HG02970 (cell line): ENCODE results near the gene ADAM17.
"Not testable (repeated sequence)": the region's sequence is repeated elsewhere in the genome, so short reads cannot be mapped to it uniquely, and the experiment has no call there.

Experiments used
- ATAC-seq: cut with Tn5 transposase; IDR thresholded peaks from one replicate; pipeline ENCODE4 v1.9.1; 2021; ENCODE audit warnings: mild to moderate bottlenecking, moderate library complexity, moderate number of reproducible peaks; ENCODE audit not compliant: unreplicated experiment, low FRiP score

ADAM17 gene

GRCh38 chr2:9570182-9571060 lies 14.8 kb upstream of the ADAM17 start:
- ATAC-seq, result no peak

- no peak for ATAC-seq
Observed at GRCh38 chr2:9565436-9566153, 10.0 kb upstream of the ADAM17 start.

- no peak for ATAC-seq
Observed at GRCh38 chr2:9560628-9561027, 5.0 kb upstream of the ADAM17 start.

DNA sequence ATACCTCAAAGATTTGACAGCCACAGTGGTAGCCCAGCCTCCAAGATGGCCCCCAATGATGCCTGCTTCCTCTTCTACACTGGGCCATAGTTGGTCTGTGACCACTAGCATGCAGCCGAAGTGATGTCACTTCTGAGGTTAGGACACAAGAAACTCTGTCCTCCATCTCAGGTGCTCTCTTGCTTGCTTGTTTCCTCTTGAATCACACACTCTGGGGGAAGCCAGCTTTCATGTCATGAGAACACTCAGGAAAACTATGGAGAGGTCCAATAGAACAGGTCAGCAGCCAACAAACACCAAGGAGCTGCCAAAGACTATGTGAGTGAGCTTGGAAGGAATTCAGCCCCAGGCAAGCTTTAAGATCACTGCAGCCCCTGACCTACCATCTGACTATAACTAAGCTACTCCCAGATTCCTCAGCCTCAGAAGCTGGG lies 3.3 kb upstream of the ADAM17 start:
- ATAC-seq, result no peak

DNA sequence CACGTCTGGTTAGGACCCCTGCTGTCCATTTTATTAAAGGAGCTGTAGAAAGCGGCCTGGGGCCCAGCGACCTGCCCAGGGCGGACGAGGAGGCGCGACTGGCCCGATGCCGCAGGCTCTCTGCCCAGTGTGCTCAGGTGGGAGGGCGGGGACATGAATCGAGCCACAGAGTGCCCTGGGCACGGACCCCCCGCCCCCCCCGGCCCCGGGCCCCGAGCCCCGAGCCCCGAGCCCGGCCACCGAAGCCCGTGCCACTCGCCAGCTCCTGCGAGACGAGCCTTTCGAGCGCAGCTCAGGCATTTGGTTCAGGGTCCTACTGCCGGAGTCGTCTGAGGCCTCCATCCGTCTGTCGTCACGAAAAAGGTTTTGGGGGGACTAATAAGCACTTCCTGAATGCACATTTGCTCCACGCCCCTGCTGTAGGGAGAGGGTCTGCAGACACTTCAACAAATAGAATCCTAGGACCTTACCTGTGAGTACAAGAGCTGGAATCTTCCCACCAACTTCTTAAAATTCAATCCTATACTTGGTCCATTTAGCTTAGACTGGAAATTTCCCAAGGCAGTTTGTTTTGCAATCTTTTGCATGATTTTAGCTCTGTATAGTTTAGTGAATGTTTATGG lies 602 bp upstream of the ADAM17 start:
- ATAC-seq, result peak; percentile 30

- ATAC-seq, result no peak
Observed at GRCh38 chr2:9554921-9555296, 721 bp downstream of the ADAM17 start.

DNA sequence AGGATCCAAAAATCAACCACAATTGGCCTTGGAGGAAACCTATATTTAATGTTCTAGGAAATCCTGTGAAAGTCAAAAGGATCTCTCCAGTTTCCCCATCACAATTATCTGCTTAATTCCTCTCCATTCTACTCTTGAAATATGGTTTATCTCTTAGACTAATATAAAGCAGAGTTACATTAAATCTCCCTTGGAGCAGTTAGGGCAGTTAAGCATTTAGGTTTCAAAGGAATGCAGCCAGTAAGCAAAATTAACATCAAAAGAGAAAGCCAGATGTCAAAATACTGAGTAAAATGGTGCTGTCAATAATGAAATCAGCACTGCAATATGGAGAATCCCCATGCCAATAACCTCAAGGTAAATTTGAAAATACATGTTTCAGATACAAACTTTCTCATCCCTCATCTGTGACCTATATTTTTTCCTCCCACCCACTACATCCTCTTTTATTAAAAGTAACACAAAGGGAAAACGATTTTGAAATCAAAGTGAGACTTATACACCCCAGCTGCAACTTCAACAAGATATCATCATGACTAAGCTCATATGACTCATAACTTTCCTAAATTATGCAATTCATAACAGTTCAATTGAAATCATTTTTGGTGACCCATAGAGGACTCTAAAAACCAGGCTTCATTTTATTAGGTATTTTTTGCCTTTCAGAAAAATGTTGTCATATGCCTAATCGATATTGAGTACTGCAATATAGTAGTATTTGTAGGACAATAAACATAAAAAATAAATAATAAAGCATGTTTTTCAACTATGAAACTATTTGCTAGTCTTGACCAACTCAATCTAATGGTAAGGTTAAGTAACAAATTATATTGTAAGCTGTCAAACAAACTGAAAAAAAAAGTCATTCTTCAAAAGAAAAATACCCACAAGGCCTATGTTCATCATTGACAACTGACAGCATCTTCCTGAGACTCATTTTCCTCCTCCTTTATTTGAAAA lies 3.1 kb downstream of the ADAM17 start:
- ATAC-seq, result no peak

DNA sequence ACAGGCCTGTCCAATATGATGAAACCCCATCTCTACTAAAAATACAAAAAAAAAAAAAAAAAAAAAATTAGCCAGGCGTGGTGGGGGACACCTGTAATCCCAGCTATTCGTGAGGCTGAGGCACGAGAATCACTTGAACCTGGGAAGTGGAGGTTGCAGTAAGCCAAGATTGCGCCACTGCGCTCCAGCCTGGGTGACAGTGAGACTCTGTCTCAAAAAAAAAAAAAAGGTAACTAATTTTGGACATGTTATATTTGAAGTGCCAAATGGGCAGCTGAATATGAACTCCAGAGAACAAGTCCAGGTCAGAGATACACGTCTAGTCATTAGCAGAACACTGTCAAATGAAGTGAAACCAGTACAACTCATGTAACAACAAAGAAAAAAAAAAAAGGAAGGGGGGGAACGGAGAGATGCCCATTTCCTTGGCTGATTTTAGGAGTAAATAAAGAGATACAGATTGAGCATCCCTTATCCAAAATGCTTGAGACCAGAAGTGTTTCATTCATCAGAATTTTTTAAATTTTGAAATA lies 4.7 kb downstream of the ADAM17 start:
- ATAC-seq, result not testable (repeated sequence)

- no peak for ATAC-seq
Observed at GRCh38 chr2:9549420-9549819, 6.2 kb downstream of the ADAM17 start.

DNA sequence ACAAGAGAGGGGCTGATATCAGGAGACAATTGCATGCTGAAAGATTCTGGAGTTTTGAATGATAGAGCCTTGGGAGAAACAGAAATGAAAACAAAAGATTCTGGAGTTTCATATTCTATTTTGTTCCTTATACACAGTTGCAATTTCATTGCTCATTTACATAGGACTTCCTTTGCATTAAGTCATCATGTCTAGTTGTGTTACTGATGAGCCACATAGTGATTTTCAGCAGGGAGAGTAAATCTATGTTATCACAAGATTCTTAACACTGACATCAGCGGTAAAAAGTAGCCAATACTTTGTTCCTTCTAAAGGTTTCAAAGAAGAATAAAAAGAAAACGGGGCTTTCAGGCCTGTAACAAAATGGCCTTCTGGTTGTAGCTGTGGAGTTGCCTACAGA lies 7.1 kb downstream of the ADAM17 start:
- ATAC-seq, result peak; percentile 48

DNA sequence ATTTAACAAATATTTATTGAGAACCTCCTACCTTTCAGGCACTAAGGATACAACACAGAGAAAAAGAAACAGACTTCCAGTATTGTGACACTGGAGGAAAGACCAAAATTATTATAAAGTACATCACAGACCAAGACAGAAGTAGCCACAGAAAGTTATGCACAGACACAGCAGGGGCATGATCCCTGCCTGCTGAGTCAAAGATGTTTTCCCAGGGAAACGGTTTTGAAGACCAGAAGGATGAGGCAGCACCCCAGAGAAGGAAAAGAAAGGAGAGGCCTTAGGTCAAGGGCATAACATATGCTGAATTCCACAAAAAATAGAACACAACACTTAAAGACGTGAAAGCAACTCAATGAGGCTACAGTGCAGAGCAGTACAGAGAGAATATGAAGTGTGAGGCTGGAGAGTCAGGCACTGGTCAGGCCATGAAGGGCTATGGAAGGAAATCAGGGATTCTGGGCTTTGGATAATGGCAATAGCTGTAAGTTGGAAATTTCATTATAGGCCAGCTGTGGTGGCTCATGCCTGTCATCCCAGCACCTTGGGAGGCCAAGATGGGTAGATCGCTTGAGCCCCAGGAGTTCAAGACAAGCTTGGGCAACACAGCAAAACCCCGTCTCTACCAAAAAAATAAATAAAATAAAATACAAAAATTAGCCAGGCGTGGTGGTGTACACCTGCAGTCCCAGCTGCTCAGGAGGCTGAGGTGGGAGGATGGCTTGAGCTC lies 8.2 kb downstream of the ADAM17 start:
- no peak for ATAC-seq

DNA sequence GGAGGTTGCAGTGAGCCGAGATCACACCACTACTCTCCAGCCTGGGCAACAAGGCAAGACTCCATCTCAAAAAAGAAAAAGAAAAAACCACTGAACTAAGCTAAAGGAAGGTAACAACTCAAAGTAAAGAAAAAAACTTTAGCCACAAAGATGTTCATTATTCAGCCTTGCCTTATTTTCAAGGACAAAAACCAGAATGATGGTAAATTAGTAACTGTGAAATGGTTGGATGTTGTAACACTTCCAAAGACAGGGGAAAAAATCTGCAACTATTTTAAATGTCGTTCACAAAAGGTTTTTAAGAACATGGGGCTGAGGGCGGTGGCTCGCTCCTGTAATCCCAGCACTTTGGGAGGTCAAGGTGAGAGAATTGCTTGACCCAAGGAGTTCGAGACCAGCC lies 10.1 kb downstream of the ADAM17 start:
- no peak for ATAC-seq

DNA sequence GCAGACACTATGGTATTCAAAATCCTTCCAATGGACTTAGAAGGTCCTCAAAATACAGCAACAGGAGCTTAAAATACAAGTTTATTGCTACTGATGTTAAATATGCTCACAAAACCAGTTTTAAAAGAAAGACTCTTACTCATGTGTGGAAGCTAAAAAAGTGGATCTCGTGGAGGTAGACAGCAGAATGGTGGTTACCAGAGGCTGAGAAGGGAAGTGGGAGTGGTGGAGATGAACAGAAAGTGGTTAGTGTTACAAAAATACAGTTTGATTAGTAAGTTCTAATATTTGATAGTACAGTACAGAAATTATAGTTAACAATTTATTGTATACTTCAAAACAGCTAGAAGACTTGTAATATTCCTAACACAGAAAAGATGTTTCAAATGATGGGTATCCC lies 12.1 kb downstream of the ADAM17 start:
- ATAC-seq, result no peak

DNA sequence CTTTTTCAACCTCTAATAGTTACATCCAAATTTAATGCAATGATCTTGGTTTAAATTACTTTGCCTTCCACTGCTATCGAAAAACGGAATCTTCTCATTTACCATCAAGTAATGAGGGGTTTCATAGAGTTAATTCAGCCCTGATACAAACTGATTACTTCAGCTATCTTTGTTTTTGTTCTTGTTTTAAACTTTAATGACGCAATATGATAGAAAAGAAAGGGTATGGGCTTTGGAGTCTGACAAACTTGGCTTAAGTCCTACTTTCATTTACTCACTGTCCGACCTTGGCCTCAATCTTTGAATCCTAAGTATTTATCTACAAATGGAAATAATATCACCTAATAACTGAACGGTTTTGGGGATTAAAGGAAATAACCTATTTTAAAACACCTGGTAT lies 16.1 kb downstream of the ADAM17 start:
- ATAC-seq, result no peak

- no peak for ATAC-seq
Observed at GRCh38 chr2:9538000-9538507, 17.6 kb downstream of the ADAM17 start.

DNA sequence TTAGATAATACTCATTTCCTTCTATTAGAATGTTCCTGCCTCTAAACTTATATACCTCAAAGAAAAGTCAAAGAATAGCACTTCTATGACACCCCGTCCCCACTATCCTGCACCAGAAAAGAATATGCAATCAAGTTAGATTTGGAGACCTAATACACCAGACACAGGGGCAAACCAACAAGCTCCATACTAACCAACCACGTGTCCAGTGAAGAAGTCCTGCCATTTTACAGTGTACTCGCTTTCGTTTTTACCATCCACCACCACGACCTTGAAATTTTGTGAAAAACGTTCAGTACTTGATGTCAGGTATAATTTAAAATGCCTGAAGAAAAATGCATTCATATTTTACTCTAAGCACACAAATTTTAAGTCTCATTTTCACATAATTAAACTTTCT lies 19.1 kb downstream of the ADAM17 start:
- no peak for ATAC-seq

DNA sequence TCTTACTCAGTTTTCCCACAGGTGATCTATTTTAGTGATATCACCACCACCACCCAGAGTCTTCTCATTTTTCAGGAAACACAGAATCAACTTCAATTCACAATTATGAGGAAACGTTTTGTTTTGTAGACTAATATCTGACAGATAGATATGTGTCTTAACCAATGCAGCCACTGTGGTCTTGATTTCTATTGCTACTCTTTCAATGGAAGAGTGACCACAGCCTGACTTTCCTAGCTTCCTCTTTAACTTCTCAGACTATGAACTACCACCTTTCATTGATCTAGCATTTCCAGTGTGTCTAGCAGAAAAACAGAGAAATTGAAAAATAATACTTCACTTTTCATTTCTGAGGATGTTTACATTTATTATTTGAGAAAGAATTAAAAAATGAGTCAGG lies 20.5 kb downstream of the ADAM17 start:
- ATAC-seq, result no peak

DNA sequence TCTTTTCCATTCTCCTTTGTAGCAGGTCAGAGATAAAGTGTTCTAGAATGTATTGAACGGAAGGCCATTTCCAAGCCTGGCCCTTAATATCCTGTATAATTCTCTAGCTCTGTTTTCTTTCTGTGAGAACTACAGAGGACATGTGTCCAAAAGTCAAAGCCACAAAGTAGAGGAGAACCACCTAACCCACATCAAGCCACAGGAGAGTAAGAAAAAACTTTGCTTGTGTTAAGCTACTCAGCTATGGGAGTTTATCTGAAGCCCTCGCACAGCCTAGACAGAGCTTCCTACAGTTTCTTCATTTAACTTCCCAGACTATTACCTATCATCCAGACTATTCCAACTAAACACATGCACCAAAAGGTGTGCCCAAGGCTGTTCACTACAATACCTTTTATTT lies 22.0 kb downstream of the ADAM17 start:
- ATAC-seq, result no peak

GRCh38 chr2:9532421-9532820 lies 23.2 kb downstream of the ADAM17 start:
- no peak for ATAC-seq
